Esophagus muscularis mucosa (tissue), 4 donors: ENCODE data around the gene MRPL33. TPM values are rescaled to one million over a fixed set of nuclear protein-coding genes. Genes with fewer than 3 reads are reported as not detected.

Experiments used
- DNase-seq: peaks from one replicate; pipeline ENCODE4 v3.0.0-alpha.2; 2017; ENCODE audit errors: extremely low spot score
- H3K27ac ChIP-seq, 4 donors: fragments of 200-600 bp; sonication (generic); replicated peaks in 1 of 4; 1 replicate in 3 of 4; 2 replicates in 1 of 4; pipeline ENCODE4 v1.5.1; 2016 to 2019; ENCODE audit warnings: mild to moderate bottlenecking in 1 of 4
- H3K27me3 ChIP-seq, 4 donors: fragments of 200-600 bp; sonication (generic); one replicate each; pipeline versions ENCODE4 v1.5.1 to v1.6.0; 2016 to 2019
- H3K36me3 ChIP-seq, 4 donors: fragments of 200-600 bp; sonication (generic); one replicate each; pipeline ENCODE4 v1.5.1; 2016 to 2019
- H3K4me1 ChIP-seq, 4 donors: fragments of 200-600 bp; sonication (generic); one replicate each; pipeline ENCODE4 v1.5.1; 2016 to 2019
- H3K4me3 ChIP-seq, 4 donors: fragments of 200-600 bp; sonication (generic); 1 replicate in 2 of 4; 2 replicates in 2 of 4; pipeline ENCODE4 v1.5.1; 2016 to 2019; ENCODE audit warnings: mild to moderate bottlenecking in 4 of 4, moderate library complexity in 1 of 4
- H3K9me3 ChIP-seq, 4 donors: fragments of 200-600 bp; sonication (generic); 1 replicate in 3 of 4; 2 replicates in 1 of 4; pipeline ENCODE4 v1.5.1; 2016 to 2019
- EP300 ChIP-seq: sonication (generic); formaldehyde crosslinking; IDR thresholded peaks from one replicate; pipeline ENCODE4 v1.6.1; 2017; ENCODE audit warnings: antibody characterized with exemption
- POLR2A ChIP-seq: fragments of 450-650 bp; IDR thresholded peaks from one replicate; pipeline ENCODE4 v1.6.1; 2017; ENCODE audit warnings: antibody characterized with exemption, moderate library complexity, mild to moderate bottlenecking, low read depth
- POLR2AphosphoS5 ChIP-seq, 2 donors: sonication (generic); formaldehyde crosslinking; IDR thresholded peaks; one replicate each; pipeline ENCODE4 v1.6.1; 2017; ENCODE audit warnings: antibody characterized with exemption in 2 of 2
- WGBS: methylation state at CpG from one replicate; pipeline ENCODE4 v1.1.5; 2018; 5-methylcytosine and 5-hydroxymethylcytosine counted together
- intact Hi-C: fragments of 100-400 bp; cut with DNase I; formaldehyde crosslinking; loops from one replicate; pipeline ENCODE4 v1.15.1; 2023
- total RNA-seq, 4 donors: library from RNA; depleted of rRNA; stranded (reverse); fragments of >200 nt; gene quantifications; one replicate each; pipeline versions ENCODE4 v1.1.0 to v1.2.1, GENCODE V29; 2016
- TF ChIP-seq, protein P1 (sequence below), 3 experiments: fragments of 200-600 bp in 2 of 3; fragments of 450-650 bp in 1 of 3; sonication (generic) in 2 of 3; IDR thresholded peaks; one replicate each; pipeline ENCODE4 v1.5.1; 2017 to 2019; ENCODE audit warnings: antibody characterized with exemption in 3 of 3, mild to moderate bottlenecking in 2 of 3, moderate library complexity in 1 of 3

Gene MRPL33
- total RNA-seq, 4 donors from 2014 or later: 283 to 500 (median 345) TPM

DNA sequence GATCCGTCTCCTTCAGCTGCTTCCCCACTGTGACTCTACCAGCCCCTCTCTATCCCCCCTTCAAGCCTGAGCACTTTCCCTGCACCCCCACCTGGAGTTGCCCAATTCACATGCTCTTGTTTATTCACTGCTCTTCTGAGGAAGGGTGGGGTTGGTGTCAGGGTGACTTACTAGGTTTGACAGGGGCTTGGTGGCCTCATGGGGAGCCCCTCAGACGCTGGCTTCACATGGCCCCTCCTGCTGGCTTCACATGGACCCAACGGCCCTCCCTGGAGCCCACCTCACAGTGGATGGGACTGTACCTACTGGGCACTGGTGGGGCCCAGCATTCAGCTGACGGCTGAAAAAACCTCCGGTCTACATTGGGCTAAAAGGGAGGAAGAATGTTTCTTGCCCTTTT lies 16.7 kb upstream of the MRPL33 start:
- no peaks in the 10 kb centered on the region for H3K27me3 ChIP-seq
- TF ChIP-seq POLR2A (no peak), EP300 (no peak), POLR2AphosphoS5 (IDR thresholded peaks at IDR 0.05) (no peak)
- TF ChIP-seq, protein P1, sequence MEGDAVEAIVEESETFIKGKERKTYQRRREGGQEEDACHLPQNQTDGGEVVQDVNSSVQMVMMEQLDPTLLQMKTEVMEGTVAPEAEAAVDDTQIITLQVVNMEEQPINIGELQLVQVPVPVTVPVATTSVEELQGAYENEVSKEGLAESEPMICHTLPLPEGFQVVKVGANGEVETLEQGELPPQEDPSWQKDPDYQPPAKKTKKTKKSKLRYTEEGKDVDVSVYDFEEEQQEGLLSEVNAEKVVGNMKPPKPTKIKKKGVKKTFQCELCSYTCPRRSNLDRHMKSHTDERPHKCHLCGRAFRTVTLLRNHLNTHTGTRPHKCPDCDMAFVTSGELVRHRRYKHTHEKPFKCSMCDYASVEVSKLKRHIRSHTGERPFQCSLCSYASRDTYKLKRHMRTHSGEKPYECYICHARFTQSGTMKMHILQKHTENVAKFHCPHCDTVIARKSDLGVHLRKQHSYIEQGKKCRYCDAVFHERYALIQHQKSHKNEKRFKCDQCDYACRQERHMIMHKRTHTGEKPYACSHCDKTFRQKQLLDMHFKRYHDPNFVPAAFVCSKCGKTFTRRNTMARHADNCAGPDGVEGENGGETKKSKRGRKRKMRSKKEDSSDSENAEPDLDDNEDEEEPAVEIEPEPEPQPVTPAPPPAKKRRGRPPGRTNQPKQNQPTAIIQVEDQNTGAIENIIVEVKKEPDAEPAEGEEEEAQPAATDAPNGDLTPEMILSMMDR (IDR thresholded peaks at IDR 0.05): no peak
- no peaks in the 10 kb centered on the region for H3K9me3 ChIP-seq
- no peaks in the 10 kb centered on the region for H3K36me3 ChIP-seq
- H3K4me1 ChIP-seq: peaks cover 0 to 11% (median 6%) of the 10 kb centered on the region in 4 donors
- intact Hi-C loops: loop anchor here (10.0 kb wide), 1 partner anchor 700 kb away; no protein-coding TSS in a partner anchor
- WGBS: 100% methylated on average over 3 of the region's 5 CpGs
- no peak overlapping the region for H3K27ac ChIP-seq
- H3K4me3 ChIP-seq: no peak overlapping the region
- DNase-seq: no peak

DNA sequence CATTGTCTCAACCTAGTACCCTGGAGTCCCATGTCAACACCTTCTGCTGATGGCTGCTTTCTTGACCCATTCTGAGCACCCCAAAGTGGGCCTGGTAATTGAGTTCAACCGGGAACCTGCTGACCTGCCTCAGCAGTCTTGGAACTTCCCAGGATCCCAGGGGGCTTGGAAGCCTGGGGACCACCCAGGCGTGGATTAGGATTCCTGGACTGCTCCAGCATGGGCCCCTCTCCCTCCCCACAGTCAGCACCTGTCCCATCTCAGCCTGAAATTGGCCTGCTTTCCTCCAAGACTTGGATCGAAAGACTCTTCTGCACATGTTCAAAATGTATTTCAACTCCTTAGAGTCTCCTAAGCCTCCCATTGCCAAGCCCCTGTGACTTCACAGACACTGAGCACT lies 15.4 kb upstream of the MRPL33 start:
- Histone ChIP-seq H3K4me3 (no peak overlapping the region), H3K36me3 (no peaks in the 10 kb centered on the region), H3K27me3 (no peaks in the 10 kb centered on the region), H3K9me3 (no peaks in the 10 kb centered on the region), H3K27ac (no peak overlapping the region), H3K4me1 (peaks cover 0 to 11% (median 6%) of the 10 kb centered on the region in 4 donors)
- DNase-seq: no peak
- no peak for TF ChIP-seq POLR2A
- TF ChIP-seq, protein P1 (IDR thresholded peaks at IDR 0.05): no peak
- no peak for TF ChIP-seq POLR2AphosphoS5 (IDR thresholded peaks at IDR 0.05)
- no peak for TF ChIP-seq EP300
- intact Hi-C loops: loop anchor here (10.0 kb wide), 1 partner anchor 699 kb away; no protein-coding TSS in a partner anchor
- WGBS: 80% methylated on average over 1 of the region's 3 CpGs

DNA sequence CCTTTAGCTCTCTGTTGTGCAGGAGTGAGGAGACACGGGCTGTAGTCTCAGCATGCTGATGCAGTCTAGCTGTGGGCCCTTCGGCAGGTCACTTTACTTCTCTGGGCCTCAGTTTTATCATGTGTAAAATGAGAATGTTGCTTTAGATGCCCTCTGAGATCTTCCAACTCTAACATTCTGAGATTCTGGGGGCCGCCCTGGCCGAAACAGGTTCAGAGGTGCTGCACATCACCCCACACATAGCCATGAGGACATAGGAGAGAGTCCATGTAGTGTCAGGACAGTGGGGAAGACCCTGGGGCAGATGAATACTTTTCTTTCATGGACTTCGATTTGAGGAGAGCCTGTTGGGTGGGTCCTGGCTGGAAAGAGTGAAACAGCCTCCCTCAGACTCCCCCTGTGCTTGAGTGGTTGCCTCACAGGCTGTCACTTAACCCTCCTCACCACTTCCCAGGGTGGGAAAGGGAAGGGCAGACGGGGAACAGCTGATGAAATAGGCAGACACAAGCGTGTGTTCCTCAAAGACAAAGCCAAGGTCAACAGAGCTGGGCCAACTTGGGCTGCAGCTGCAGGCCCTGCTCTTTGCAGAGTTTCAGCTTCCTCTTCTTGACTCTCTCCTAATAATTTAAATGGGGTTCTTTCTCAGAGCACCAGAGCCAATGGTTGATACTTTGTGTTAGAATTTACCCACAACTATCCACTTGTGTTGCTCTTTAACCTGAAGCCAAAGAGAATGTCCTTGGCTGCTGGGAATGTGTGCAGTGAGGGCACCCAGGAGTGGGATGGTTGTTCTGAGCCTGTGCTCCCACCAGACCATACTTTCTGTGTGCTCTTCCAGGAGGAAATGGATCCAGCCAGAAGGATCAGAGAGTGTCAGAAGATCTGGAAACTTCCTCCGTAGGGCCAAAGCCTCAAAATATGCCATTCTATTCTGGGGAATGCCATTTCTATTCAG lies 14.7 kb upstream of the MRPL33 start:
- no peaks in the 10 kb centered on the region for H3K27me3 ChIP-seq
- WGBS: 82% methylated on average over 8 of the region's 8 CpGs
- H3K4me1 ChIP-seq: peaks cover 0 to 11% (median 6%) of the 10 kb centered on the region in 4 donors
- no peak overlapping the region for H3K27ac ChIP-seq
- H3K9me3 ChIP-seq: no peaks in the 10 kb centered on the region
- H3K36me3 ChIP-seq: no peaks in the 10 kb centered on the region
- intact Hi-C loops: loop anchor here (10.0 kb wide), 1 partner anchor 698 kb away; no protein-coding TSS in a partner anchor
- no peak for DNase-seq
- TF ChIP-seq POLR2AphosphoS5 (IDR thresholded peaks at IDR 0.05) (peak in 1 of 2 donors; percentile 22), EP300 (no peak)
- H3K4me3 ChIP-seq: no peak overlapping the region

DNA sequence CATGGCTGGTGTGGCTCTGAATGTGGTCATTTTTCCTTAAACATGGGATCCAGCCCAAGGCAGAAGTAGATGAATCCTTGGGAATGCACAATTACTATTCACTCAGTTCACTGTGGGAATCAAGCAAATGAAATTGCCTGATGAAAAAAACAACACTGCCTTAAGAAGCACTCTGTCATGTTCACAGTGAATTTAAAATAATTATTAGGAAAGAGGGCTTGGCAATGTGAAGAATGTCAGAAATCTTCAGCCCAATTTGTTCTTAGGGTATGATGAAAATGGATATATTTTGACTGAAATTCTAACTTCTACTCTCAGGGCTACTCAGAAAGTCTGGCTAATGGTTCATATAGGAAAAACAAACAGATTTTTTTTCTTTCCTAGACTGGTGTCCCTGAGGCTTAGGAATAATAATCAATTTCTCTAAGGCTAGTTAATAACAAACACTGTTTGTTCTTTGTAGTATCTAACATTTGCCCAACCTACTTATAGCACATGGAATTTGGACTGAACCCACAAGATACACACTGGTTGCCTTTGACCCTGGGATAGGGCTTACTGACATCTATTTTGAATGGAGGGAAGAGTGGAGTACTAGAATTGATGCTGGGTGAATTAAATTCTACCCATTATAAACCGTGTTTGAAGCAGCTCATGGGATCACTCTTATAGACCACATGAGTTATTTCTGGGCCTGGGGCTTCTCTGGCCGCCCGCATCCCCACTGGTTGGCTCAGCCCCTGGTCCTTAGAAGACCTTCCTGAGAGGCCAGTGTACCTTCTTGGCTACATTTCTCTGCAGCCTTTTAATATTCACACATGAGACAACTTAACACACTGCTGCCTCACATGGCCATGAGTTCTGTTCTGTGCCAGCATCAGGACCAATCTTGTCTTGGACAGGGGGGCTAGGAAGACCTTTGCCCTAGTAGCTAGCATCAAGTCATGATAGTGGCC lies 8.3 kb upstream of the MRPL33 start:
- peaks cover 4 to 10% (median 8%) of the 10 kb centered on the region in 4 donors for H3K4me1 ChIP-seq
- no peaks in the 10 kb centered on the region for H3K27me3 ChIP-seq
- no peaks in the 10 kb centered on the region for H3K36me3 ChIP-seq
- intact Hi-C loops: loop anchor here (5.0 kb wide), 1 partner anchor 49 kb away; no protein-coding TSS in a partner anchor
- WGBS: 94% methylated on average over 3 of the region's 3 CpGs
- no peaks in the 10 kb centered on the region for H3K9me3 ChIP-seq
- peak; percentile 10 for DNase-seq
- H3K4me3 ChIP-seq: no peak overlapping the region
- H3K27ac ChIP-seq: peak overlapping the region in 1 of 4 donors; percentile 32
- TF ChIP-seq, protein P1 (IDR thresholded peaks at IDR 0.05): no peak
- no peak for TF ChIP-seq EP300
- TF ChIP-seq POLR2A: no peak
- no peak for TF ChIP-seq POLR2AphosphoS5 (IDR thresholded peaks at IDR 0.05)
